Activated CD4-positive, CD25-positive, alpha-beta regulatory T cell treated with anti-CD3 and anti-CD28 coated beads, Interleukin-2, amount 50 U/mL, for 16 hours (primary cell): Measurements from ENCODE around the gene TUBB.
"Not testable (repeated sequence)": the region's sequence is repeated elsewhere in the genome, so short reads cannot be mapped to it uniquely, and the experiment has no call there.

Source experiments
- DNase-seq: peaks from one replicate; pipeline ENCODE4 v3.0.0-alpha.2; 2020; ENCODE audit warnings: low read depth, low spot score

TUBB gene

GRCh38 chr6:30717845-30718720 is 2.1 kb upstream of the TUBB start:
- DNase-seq = not testable (repeated sequence)

- DNase-seq = no peak
Measured at GRCh38 chr6:30719356-30719755, 796 bp upstream of the TUBB start.

DNA sequence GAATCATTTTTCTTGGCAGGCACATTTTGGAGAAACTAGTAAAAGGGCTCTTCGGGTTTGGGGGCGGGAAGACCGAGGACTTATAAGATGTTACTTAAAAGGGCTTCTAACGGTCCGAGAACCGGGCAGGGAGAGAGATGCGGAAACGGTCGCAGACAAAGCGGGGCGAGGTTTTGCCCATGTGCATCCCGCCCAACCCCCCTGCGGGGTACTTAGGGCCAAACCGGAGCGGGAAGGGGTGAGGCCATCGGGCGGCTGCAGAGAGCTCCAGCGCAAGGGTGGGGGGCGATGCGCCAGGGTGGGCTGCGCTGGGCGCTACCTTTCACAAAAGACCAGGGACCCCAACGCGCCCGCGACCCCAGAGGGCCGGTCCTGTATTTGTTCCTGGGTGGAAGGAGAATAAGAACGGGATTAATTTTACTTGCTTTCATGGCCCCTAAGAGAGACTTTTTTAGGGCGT is 616 bp downstream of the TUBB start:
- DNase-seq = no peak

- DNase-seq = peak; percentile 93
Measured at GRCh38 chr6:30721198-30722024, 1.3 kb downstream of the TUBB start.

GRCh38 chr6:30722025-30722279 is 1.8 kb downstream of the TUBB start:
- DNase-seq = not testable (repeated sequence)

- peak; percentile 73 for DNase-seq
Measured at GRCh38 chr6:30722280-30723112, 2.3 kb downstream of the TUBB start.

GRCh38 chr6:30723159-30723842 is 3.1 kb downstream of the TUBB start:
- DNase-seq = not testable (repeated sequence)

- DNase-seq = not testable (repeated sequence)
Measured at GRCh38 chr6:30723843-30724741, 3.9 kb downstream of the TUBB start.

- no peak for DNase-seq
Measured at GRCh38 chr6:30724906-30725667, 4.9 kb downstream of the TUBB start.

GRCh38 chr6:30725713-30726505 is 5.8 kb downstream of the TUBB start:
- DNase-seq = no peak

GRCh38 chr6:30726506-30727413 is 6.6 kb downstream of the TUBB start:
- no peak for DNase-seq

DNA sequence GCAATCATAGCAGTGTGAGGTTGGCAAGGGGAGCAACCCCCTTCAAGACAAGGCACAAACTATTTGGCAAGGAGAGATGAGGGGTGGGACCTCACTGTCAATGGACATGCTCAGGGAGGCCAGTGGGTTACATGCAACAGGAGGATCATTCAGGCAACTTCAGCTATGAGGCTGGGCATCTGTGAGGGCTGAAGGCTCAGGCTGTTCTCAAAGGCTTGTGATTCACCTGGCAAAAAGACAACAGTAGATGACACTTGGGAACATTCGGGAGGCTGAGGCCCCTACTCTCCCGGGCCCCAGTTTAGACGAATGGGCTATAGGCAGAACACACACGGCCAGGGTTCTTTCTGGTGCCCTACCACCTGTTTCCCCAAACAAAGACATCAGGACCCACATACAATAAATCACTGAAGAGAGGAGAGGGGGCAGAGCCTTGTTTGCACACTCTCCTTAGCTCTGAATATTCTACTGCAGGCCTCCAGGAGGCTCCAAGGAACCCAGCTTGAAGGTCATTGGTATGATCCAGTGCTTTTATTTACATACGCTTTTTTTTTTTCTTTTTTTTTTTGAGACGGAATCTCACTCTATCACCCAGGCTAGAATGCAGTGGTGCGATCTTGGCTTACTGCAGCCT is 7.9 kb downstream of the TUBB start:
- no peak for DNase-seq

DNA sequence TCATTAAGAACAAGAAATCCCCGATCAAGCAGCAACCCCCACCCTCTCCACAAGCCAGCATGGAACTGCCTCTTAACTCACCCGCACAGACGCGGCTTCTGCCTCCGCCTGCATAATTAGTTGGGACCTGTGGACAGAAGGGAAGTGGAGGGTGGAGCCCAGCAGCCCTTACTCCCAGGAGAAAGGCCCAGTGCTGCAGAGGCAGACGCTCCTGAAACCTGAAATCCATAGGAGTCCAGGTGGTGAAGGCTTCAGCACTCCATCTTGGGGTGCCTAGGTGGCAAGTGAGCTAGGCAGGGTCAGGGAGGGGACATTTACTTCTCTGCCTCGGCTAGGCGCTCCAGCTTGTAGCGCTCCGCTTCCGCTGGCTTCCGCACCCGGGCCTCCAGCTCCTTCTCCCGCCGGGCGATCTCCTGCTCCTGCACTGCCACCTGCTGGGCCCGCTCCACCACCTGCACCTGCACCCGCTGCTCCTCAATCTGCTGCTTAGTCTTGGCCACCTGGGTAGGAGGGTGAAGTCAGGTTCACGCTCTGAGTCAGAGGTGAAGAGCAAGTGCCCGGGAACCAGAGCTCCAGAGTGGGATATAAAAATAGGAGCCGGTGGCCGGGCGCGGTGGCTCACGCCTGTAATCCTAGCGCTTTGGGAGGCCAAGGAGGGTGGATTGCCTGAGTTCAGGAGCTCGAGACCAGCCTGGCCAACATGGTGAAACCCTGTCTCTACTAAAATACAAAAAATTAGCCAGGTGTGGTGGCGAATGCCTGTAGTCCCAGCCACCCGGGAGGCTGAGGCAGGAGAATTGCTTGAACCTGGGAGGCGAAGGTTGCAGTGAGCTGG is 10.7 kb downstream of the TUBB start:
- peak; percentile 66 for DNase-seq

- DNase-seq = no peak
Measured at GRCh38 chr6:30732237-30732943, 12.2 kb downstream of the TUBB start.

- no peak for DNase-seq
Measured at GRCh38 chr6:30735668-30736314, 15.6 kb downstream of the TUBB start.
